H1 (cell line): Measurements from ENCODE around the gene ABCA1.

Experiments
- CTCF ChIP-seq, 3 experiments: IDR thresholded peaks; 1 replicate in 2 of 3; 2 replicates in 1 of 3; pipeline versions ENCODE4 v1.5.1 to v1.6.1; 2011; ENCODE audit warnings: low read length in 3 of 3, mild to moderate bottlenecking in 3 of 3, inconsistent platforms in 2 of 3, low read depth in 1 of 3, moderate library complexity in 1 of 3; ENCODE audit not compliant: insufficient read depth in 1 of 3; ENCODE audit errors: control extremely low read depth in 1 of 3
- POLR2A ChIP-seq, 2 experiments: IDR thresholded peaks; 1 replicate in 1 of 2; 2 replicates in 1 of 2; pipeline ENCODE4 v1.6.1; 2011; ENCODE audit warnings: low read depth in 2 of 2, low read length in 2 of 2, mild to moderate bottlenecking in 2 of 2; ENCODE audit errors: control extremely low read depth in 1 of 2

GRCh38 chr9:104805441-104805840, 122.5 kb downstream of the ABCA1 start:
- no peak for TF ChIP-seq CTCF (IDR thresholded peaks at IDR 0.05; ENCODE audit: control extremely low read depth in 1 of 3, insufficient read depth in 1 of 3, low read depth in 1 of 3, low read length in 3 of 3)
- TF ChIP-seq POLR2A (IDR thresholded peaks at IDR 0.05; ENCODE audit: control extremely low read depth in 1 of 2, low read depth in 2 of 2, low read length in 2 of 2), result no peak
